ENCODE measurements around the gene LTN1.

GRCh38 chr21:29007810-29008209, 15.1 kb upstream of the LTN1 start:
- TF ChIP-seq, protein P1, sequence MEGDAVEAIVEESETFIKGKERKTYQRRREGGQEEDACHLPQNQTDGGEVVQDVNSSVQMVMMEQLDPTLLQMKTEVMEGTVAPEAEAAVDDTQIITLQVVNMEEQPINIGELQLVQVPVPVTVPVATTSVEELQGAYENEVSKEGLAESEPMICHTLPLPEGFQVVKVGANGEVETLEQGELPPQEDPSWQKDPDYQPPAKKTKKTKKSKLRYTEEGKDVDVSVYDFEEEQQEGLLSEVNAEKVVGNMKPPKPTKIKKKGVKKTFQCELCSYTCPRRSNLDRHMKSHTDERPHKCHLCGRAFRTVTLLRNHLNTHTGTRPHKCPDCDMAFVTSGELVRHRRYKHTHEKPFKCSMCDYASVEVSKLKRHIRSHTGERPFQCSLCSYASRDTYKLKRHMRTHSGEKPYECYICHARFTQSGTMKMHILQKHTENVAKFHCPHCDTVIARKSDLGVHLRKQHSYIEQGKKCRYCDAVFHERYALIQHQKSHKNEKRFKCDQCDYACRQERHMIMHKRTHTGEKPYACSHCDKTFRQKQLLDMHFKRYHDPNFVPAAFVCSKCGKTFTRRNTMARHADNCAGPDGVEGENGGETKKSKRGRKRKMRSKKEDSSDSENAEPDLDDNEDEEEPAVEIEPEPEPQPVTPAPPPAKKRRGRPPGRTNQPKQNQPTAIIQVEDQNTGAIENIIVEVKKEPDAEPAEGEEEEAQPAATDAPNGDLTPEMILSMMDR (IDR thresholded peaks at IDR 0.05), result no peak
- no peak for TF ChIP-seq POLR2A (IDR thresholded peaks at IDR 0.05)
- no peak for TF ChIP-seq POLR2AphosphoS5 (IDR thresholded peaks at IDR 0.05)
